Stimulated activated CD8-positive, alpha-beta memory T cell treated with anti-CD3 and anti-CD28 coated beads, Interleukin-4, amount 100 ng/mL, for 48 hours (primary cell): ENCODE results near the gene TATDN2.
"Not testable (repeated sequence)": the region's sequence is repeated elsewhere in the genome, so short reads cannot be mapped to it uniquely, and the experiment has no call there.

ENCODE experiments used
- DNase-seq: peaks from one replicate; pipeline ENCODE4 v3.0.0-alpha.2; 2020

TATDN2 gene

GRCh38 chr3:10292505-10293419, 44.5 kb downstream of the TATDN2 start, which contains the start of gene GHRL:
TSS of gene GHRL (minus strand) at chr3:10292947. CDS start at chr3:10290180, 2,767 bp downstream.
- no peak for DNase-seq

DNA sequence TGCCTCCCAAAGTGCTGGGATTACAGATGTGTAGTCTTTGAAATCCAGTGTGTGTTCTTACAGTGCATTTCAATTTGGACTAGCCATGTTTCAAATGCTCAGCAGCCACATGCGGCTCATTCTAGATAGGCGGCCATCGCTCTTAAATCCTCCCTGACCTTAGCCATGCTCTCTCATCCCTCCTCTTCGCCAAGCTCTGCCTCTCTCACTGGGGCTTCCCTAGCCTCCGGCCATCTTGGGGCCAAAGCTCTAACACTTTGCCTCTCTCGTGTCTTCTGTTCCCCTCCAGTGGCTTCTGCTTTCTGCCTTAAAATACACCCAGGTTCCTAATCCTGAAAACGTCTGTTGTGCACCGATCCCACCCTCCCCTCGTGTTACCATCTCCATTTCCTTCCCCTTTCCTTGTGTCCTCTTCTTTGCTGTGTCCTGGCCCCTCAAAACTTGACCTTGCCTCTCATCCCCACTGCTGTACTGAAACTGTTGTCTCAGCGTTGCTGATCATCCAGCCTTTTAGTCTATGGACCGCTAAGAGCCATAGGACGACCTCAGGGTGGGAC, 45.8 kb downstream of the TATDN2 start:
- DNase-seq = no peak

DNA sequence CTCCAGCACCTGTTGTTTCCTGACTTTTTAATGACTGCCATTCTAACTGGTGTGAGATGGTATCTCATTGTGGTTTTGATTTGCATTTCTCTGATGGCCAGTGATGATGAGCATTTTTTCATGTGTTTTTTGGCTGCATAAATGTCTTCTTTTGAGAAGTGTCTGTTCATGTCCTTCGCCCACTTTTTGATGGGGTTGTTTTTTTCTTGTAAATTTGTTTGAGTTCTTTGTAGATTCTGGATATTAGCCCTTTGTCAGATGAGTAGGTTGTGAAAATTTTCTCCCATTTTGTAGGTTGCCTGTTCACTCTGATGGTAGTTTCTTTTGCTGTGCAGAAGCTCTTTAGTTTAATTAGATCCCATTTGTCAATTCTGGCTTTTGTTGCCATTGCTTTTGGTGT, 49.8 kb downstream of the TATDN2 start:
- not testable (repeated sequence) for DNase-seq

- no peak for DNase-seq
These were observed 50.9 kb downstream of the TATDN2 start for GRCh38 chr3:10299175-10299574.

DNA sequence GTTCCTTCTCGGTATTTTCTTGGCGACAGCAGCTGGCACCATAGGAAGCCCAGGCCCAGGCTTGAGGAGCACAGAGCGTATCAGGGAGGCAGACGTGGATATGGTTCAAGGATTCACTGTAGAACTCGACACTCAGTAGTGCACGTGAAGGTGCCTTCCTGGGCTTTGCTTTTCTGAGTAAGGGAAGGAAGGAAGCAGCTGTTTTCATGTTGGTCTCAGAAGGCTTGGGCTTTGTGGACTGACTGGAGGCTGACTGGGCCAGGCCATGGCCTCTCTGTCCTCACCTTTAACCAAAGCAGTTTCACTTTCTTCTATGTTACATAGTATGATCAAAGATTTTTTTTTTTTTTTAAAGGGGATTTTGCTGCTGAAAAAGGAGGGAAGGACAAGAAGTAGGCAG, 51.4 kb downstream of the TATDN2 start:
- no peak for DNase-seq

DNA sequence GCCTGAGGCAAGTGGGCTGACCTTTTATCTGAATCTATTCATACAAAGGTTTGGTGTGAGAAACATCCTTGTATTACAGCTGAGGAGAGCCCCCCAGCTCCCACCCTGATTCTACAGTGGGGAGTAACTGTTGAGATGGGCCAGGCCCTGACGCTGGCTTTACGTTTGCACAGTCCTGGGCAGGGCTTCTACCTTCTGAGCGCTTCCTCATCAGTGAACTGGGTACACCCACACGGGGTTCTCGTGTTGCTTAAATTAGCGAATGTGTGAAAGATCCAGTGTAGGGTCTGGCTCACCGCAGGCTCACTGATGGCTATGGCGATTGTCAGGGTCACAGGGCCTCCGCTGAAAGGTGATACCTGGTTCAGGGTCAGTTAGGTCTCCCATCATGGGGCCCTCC, 51.8 kb downstream of the TATDN2 start:
- DNase-seq = no peak

GRCh38 chr3:10303105-10303504, 54.8 kb downstream of the TATDN2 start:
- no peak for DNase-seq

GRCh38 chr3:10303785-10304184, 55.5 kb downstream of the TATDN2 start:
- DNase-seq = no peak

GRCh38 chr3:10304905-10305304, 56.6 kb downstream of the TATDN2 start:
- DNase-seq = no peak

- DNase-seq = no peak
These were observed 57.2 kb downstream of the TATDN2 start for GRCh38 chr3:10305331-10305902.

DNA sequence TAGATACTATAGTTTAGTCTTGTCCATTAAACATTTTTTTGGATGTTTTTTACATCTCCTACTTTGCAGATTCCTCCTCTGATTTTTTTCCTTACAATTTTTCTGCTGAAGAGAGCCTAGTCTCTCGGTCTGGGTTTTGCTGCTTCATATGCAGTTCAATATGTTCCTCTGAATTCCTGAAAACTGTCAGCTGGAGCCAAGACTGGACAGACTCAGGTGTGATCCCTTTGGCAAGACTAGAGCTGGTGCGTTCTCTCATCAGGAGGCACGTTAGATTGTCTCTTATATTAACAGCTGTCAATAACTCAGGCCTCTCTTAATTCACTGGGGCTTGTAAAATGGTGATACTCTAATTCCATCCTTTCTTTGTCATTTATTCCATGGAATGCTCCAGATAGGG, 57.9 kb downstream of the TATDN2 start:
- DNase-seq = no peak

DNA sequence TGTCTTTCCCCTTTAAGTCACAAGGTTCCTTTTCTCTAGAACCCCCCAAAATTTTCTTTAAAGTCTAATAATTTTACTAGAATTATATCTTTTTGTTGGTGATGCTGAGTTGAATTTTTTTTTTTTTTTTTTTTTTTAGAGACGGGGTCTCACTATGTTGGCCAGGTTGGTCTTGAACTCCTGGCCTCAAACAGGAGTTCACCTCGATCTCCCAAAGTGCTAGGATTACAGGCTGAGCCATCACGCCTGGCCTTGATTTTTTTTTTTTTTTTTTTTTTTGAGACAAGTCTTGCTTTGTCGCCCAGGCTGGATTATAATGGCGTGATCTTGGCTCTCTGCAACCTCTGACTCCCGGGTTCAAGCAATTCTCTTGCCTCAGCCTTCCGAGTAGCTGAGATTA, 60.4 kb downstream of the TATDN2 start:
- no peak for DNase-seq

GRCh38 chr3:10309736-10310135, 61.5 kb downstream of the TATDN2 start:
- no peak for DNase-seq

DNA sequence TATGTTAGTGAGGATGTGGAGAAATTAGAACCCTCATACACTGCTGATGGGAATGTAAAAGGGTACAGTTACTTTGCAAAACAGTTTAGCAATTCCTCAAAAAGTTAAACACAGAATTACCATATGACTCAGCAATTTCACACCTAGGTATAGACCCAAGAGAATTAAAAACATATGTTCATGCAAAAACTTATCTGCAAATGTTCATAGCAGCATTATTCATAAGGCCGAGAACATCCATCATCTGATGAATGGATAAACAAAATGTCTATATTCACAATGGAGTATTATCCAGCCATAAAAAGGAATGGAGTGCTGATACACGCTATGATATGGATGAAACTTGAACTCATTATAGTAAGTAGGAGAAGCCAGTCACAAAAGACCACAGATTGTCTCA, 62.3 kb downstream of the TATDN2 start:
- no peak for DNase-seq

- DNase-seq = no peak
These were observed 63.5 kb downstream of the TATDN2 start for GRCh38 chr3:10311710-10312109.

GRCh38 chr3:10312391-10312790, 64.1 kb downstream of the TATDN2 start:
- no peak for DNase-seq

DNA sequence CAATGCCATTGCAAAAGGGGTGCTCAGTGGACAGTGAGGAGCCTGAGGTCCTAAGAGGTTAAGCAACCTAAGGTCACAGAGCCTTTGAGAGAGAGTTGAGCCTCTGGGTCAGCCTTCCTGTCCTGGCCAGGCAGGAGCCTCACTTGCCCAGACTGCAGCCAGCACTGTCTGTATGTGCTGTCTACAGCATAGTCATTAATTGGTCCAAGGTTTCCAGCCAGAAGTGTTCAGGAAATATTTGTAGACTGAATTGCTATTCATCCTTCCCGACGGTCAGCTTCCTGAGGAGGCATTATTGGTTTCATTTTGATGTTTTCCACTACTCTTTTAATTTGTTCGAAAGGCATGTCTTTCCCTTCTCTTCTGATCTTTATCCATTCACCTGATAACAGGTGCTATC, 64.6 kb downstream of the TATDN2 start:
- no peak for DNase-seq

GRCh38 chr3:10315101-10315500, 66.8 kb downstream of the TATDN2 start:
- no peak for DNase-seq

DNA sequence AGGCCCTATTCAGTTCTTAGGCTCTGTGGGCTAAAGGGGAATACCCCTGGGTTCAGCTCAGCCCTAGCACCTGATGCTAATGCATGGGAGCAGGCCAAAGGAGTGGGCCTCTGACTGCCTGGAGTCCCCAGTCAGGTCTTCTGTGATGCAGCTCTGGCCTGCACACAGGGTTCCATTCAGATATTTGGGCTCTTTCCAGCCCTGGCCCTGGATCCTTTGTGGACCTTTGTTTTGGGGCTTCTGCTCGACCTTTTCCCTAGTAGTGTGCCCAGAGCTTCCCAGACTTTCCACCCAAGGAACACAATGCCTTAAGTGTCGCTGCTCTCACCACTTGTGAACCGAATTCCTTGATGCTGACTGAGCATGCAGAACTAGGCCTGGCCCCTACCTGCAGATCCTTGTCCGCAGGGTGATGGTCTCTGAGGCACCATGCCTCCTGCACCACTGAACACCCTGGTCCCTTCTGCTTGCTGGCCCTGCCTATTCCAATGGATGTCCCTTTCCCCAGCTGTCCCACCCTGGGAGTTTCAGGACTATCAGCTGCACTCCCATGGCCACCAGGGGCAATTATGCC, 67.6 kb downstream of the TATDN2 start:
- no peak for DNase-seq

- no peak for DNase-seq
These were observed 69.2 kb downstream of the TATDN2 start for GRCh38 chr3:10317311-10317960.

- DNase-seq = no peak
These were observed 69.7 kb downstream of the TATDN2 start for GRCh38 chr3:10317961-10318350.

- DNase-seq = no peak
These were observed 71.0 kb downstream of the TATDN2 start for GRCh38 chr3:10319251-10319650.

DNA sequence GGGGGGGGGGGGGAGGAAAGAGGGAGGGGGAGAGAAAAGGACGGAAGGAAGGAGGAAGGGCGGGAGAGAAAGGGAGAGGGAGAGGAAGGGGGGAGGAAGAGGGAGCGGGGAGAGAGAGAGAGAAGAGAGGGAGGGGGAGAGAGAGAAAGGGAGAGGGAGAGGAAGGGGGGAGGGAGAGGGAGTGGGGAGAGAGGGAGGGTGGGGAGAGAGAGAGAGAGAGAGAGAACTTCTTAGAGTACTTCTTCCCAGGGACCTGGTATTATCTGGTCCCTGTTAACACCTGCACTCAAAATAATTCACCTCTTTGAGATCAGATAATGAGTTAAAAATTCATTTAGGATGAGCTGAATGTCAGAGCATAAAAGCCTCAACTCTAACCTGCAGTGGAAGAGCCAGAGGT, 71.5 kb downstream of the TATDN2 start:
- no peak for DNase-seq
